HepG2 (cell line): ENCODE measurements around the gene CLASP1. TPM values are rescaled to one million over a fixed set of nuclear protein-coding genes. Genes with fewer than 3 reads are reported as not detected.

ENCODE experiments used
- ATAC-seq: fragments of 200-7000 bp; cut with Tn5 transposase; 3 replicates; pipeline ENCODE4 v1.9.1; 2020; ENCODE audit warnings: mild to moderate bottlenecking, moderate library complexity
- BruUV-seq: library from RNA; stranded (reverse); fragments of 400-500 nt; replicated peaks from 2 replicates; lab custom pipeline; 2021; lab: Mats Ljungman, UMichigan
- CTCF ChIA-PET: fragments of 300-600 bp; formaldehyde crosslinking; extraction: SDS; loops from one replicate; lab custom pipeline; 2021; ENCODE audit warnings: low total read pairs, inconsistent platforms, low intra/inter-chr PET ratio; lab: Yijun Ruan, JAX
- POLR2A ChIA-PET: fragments of 350-600 bp; sonication (Branson Sonifier 250); formaldehyde crosslinking; loops from one replicate; lab custom pipeline; 2020; ENCODE audit warnings: antibody characterized with exemption, inconsistent platforms; lab: Yijun Ruan, JAX
- DNase-seq: peaks from one replicate; pipeline ENCODE4 v3.0.0-alpha.2; 2015; ENCODE audit warnings: low spot score
- FAIRE-seq: peaks from 3 replicates; lab custom pipeline; 2011; peaks lifted over from hg19 to GRCh38; lab: Jason Lieb, UNC
- H2AFZ ChIP-seq: one replicate; pipeline ENCODE4 v1.6.1; 2011; ENCODE audit warnings: low read length, inconsistent platforms
- H3K27ac ChIP-seq: fragments of 300-600 bp; 3 replicates; pipeline ENCODE4 v1.8.0; 2011; ENCODE audit warnings: mixed run types, mild to moderate bottlenecking, mixed read lengths, low read length, inconsistent platforms; ENCODE audit not compliant: insufficient read depth; ENCODE audit errors: extremely low read length
- H3K27me3 ChIP-seq, 2 experiments: fragments of 200-600 bp in 1 of 2; 2 replicates in 1 of 2; 3 replicates in 1 of 2; pipeline versions ENCODE4 v1.6.0 to v1.8.0; 2011; ENCODE audit warnings: low read length in 2 of 2, mild to moderate bottlenecking in 2 of 2, moderate library complexity in 2 of 2, inconsistent platforms in 1 of 2; ENCODE audit not compliant: insufficient read depth in 2 of 2, control insufficient read depth in 1 of 2
- H3K36me3 ChIP-seq, 2 experiments: fragments of 200-600 bp in 1 of 2; replicated peaks in 1 of 2; 2 replicates in 1 of 2; 3 replicates in 1 of 2; pipeline versions ENCODE4 v1.5.1 to v1.8.0; 2011; ENCODE audit warnings: low read length in 2 of 2, inconsistent platforms in 1 of 2; ENCODE audit not compliant: insufficient read depth in 2 of 2, control insufficient read depth in 1 of 2
- H3K4me1 ChIP-seq: 2 replicates; pipeline ENCODE4 v1.5.1; 2012; ENCODE audit warnings: low read length, inconsistent platforms; ENCODE audit not compliant: insufficient read depth
- H3K4me2 ChIP-seq: 2 replicates; pipeline ENCODE4 v1.6.0; 2011; ENCODE audit warnings: low read depth, low read length, inconsistent platforms
- H3K4me3 ChIP-seq, 3 experiments: fragments of 200-600 bp in 1 of 3; sonication (generic), shearing (Covaris generic) in 1 of 3; replicated peaks in 1 of 3; 2 replicates each; pipeline ENCODE4 v1.5.1; 2011 to 2016; ENCODE audit warnings: low read length in 3 of 3, inconsistent platforms in 2 of 3, low read depth in 2 of 3, mild to moderate bottlenecking in 2 of 3, control low read depth in 1 of 3, mixed read lengths in 1 of 3; ENCODE audit not compliant: insufficient read depth in 1 of 3
- H3K79me2 ChIP-seq: one replicate; pipeline ENCODE4 v1.6.1; 2011; ENCODE audit warnings: low read length, inconsistent platforms; ENCODE audit not compliant: insufficient read depth
- H3K9ac ChIP-seq: 2 replicates; pipeline ENCODE4 v1.6.0; 2011; ENCODE audit warnings: mild to moderate bottlenecking, low read depth, low read length, inconsistent platforms; ENCODE audit not compliant: insufficient read depth
- H3K9me3 ChIP-seq: 2 replicates; pipeline ENCODE4 v1.5.1; 2012; ENCODE audit warnings: mild to moderate bottlenecking, low read length
- H4K20me1 ChIP-seq: 2 replicates; pipeline ENCODE4 v1.6.0; 2011; ENCODE audit warnings: inconsistent platforms, mild to moderate bottlenecking, low read length, moderate library complexity; ENCODE audit not compliant: insufficient read depth
- CC2D1A ChIP-seq: sonication (generic); formaldehyde crosslinking; IDR thresholded peaks from 2 replicates; pipeline ENCODE4 v1.8.1; 2023; ENCODE audit warnings: mild to moderate bottlenecking, missing genetic modification reagents
- CSRNP1 ChIP-seq: sonication (generic); formaldehyde crosslinking; IDR thresholded peaks from 2 replicates; pipeline ENCODE4 v1.8.1; 2023; ENCODE audit warnings: mild to moderate bottlenecking, missing genetic modification reagents
- HNF4A ChIP-seq: sonication (generic); formaldehyde crosslinking; IDR thresholded peaks from 2 replicates; pipeline ENCODE4 v1.4.0; 2020; ENCODE audit warnings: missing genetic modification reagents
- HNRNPUL1 ChIP-seq: fragments of 200-400 bp; formaldehyde crosslinking; IDR thresholded peaks from 2 replicates; pipeline ENCODE4 v1.6.1; 2017; ENCODE audit warnings: low read depth, mild to moderate bottlenecking, low read length, moderate library complexity
- TBX3 ChIP-seq: fragments of 450-650 bp; IDR thresholded peaks from 2 replicates; pipeline ENCODE4 v1.6.1; 2017; ENCODE audit warnings: antibody characterized with exemption, mild to moderate bottlenecking, inconsistent platforms, borderline replicate concordance
- ZNF230 ChIP-seq: sonication (generic); formaldehyde crosslinking; IDR thresholded peaks from 2 replicates; pipeline ENCODE4 v1.4.0; 2020; ENCODE audit warnings: mild to moderate bottlenecking, missing genetic modification reagents
- ZNF329 ChIP-seq: sonication (generic); formaldehyde crosslinking; IDR thresholded peaks from 2 replicates; pipeline ENCODE4 v1.9.0; 2021; ENCODE audit warnings: low read depth, mild to moderate bottlenecking, missing genetic modification reagents
- WGBS: methylation state at CpG from one replicate; pipeline ENCODE4 v1.1.6; 2017; ENCODE audit warnings: low lambda C conversion rate; 5-methylcytosine and 5-hydroxymethylcytosine counted together
- in situ Hi-C: cut with HindIII; loops from 2 replicates; pipeline ENCODE4 v1.10.0; 2017; ENCODE audit warnings: low pct_unique_long_range_greater_than_20kb; ENCODE audit not compliant: extremely low pct_ligation_motif_present
- intact Hi-C: fragments of 100-400 bp; cut with micrococcal nuclease; formaldehyde crosslinking; loops from one replicate; pipeline ENCODE4 v1.10.0; 2022; ENCODE audit not compliant: unreplicated experiment
- polyA plus RNA-seq, 8 experiments: library from polyadenylated mRNA; depleted of rRNA in 3 of 8; stranded (reverse) in 7 of 8; unstranded in 1 of 8; fragments of >200 nt; fragmentation: Illumina TruSeq in 4 of 8; extraction: Trizol in 4 of 8; gene quantifications; 2 replicates each; pipeline versions ENCODE4 v1.2.1 to v1.2.3, GENCODE V29; 2011 to 2016; ENCODE audit warnings: low read depth in 4 of 8, missing spikeins in 1 of 8, mixed read lengths in 1 of 8; ENCODE audit not compliant: insufficient read depth in 1 of 8
- total RNA-seq, 5 experiments: library from RNA; depleted of rRNA; stranded (reverse); fragments of >200 nt; fragmentation: Illumina TruSeq; extraction: Trizol; gene quantifications; 2 replicates each; pipeline ENCODE4 v1.2.3, GENCODE V29; 2016; ENCODE audit warnings: low read depth in 1 of 5

CLASP1 gene
- total and polyA plus RNA-seq, 2 of the 13 experiments (the other 11 are each of a cell fraction or from before 2014, with no cell fraction given) = 11.7 to 47.9 TPM

- Histone ChIP-seq H3K4me2 (no peak overlapping the region), H2AFZ (no peak overlapping the region), H3K4me1 (peaks cover 12% of the 10 kb centered on the region; the same call in 1 of the 2 replicates), H3K79me2 (no peaks in the 10 kb centered on the region), H3K27ac (no peak overlapping the region), H3K27me3 (no peaks in the 10 kb centered on the region), H3K36me3 (no peaks in the 10 kb centered on the region), H3K9me3 (no peaks in the 10 kb centered on the region), H3K4me3 (no peak overlapping the region), H4K20me1 (no peaks in the 10 kb centered on the region), H3K9ac (no peak overlapping the region)
- 18% methylated on average over 8 of the region's 8 CpGs for WGBS
- ATAC-seq = no peak
- BruUV-seq = no TSS peak
- in situ Hi-C loops (loop anchor here (10.0 kb wide), 3 partner anchors 197 to 627 kb away; no protein-coding TSS in a partner anchor), intact Hi-C loops (loop anchor here (5.0 kb wide), 1 partner anchor 194 kb away; no protein-coding TSS in a partner anchor)
- POLR2A ChIA-PET = no interaction called here
- TF ChIP-seq TBX3 (no peak), CC2D1A (CRISPR knock-in tag) (no peak), HNRNPUL1 (no peak), CSRNP1 (no peak)
- FAIRE-seq = no peak
- DNase-seq = no peak
- CTCF ChIA-PET = no interaction called here
Measured at GRCh38 chr2:121321476-121321875, 327.8 kb downstream of the CLASP1 start.

GRCh38 chr2:121319941-121320340 is 329.3 kb downstream of the CLASP1 start:
- BruUV-seq = no TSS peak
- CTCF ChIA-PET = no interaction called here
- POLR2A ChIA-PET = no interaction called here
- Histone ChIP-seq H3K4me3 (no peak overlapping the region), H3K4me2 (no peak overlapping the region), H3K27me3 (peaks cover 0 to 2% of the 10 kb centered on the region in 2 experiments; a peak in 1 of 5 replicates), H3K4me1 (peaks cover 12% of the 10 kb centered on the region; the same call in 1 of the 2 replicates), H3K36me3 (no peaks in the 10 kb centered on the region), H2AFZ (no peak overlapping the region), H4K20me1 (no peaks in the 10 kb centered on the region), H3K9me3 (no peaks in the 10 kb centered on the region), H3K79me2 (no peaks in the 10 kb centered on the region), H3K27ac (no peak overlapping the region), H3K9ac (no peak overlapping the region)
- WGBS = 18% methylated on average over 3 of the region's 3 CpGs
- FAIRE-seq (no peak), ATAC-seq (no peak), DNase-seq (no peak)
- no peak for TF ChIP-seq ZNF230 (CRISPR knock-in tag)
- TF ChIP-seq ZNF329 (CRISPR knock-in tag) = no peak
- TF ChIP-seq HNF4A (CRISPR knock-in tag) = peak; percentile 65
- intact Hi-C loops = loop anchor here (5.0 kb wide), 1 partner anchor 193 kb away; no protein-coding TSS in a partner anchor
- in situ Hi-C loops = loop anchor here (10.0 kb wide), 3 partner anchors 195 to 625 kb away; no protein-coding TSS in a partner anchor
